Astrocyte (in vitro differentiated cells and primary cell): ENCODE data around the gene AGRN.

Experiments used
- EZH2 ChIP-seq: IDR thresholded peaks from 2 replicates; pipeline ENCODE4 v1.6.1; 2012; ENCODE audit warnings: mild to moderate bottlenecking, low read length, inconsistent platforms; ENCODE audit not compliant: insufficient read depth
- TF ChIP-seq, protein P1 (sequence below): IDR thresholded peaks from 2 replicates; pipeline ENCODE4 v1.5.1; 2011; ENCODE audit warnings: low read depth, mild to moderate bottlenecking, inconsistent platforms, low read length, moderate library complexity; ENCODE audit not compliant: insufficient read depth

DNA sequence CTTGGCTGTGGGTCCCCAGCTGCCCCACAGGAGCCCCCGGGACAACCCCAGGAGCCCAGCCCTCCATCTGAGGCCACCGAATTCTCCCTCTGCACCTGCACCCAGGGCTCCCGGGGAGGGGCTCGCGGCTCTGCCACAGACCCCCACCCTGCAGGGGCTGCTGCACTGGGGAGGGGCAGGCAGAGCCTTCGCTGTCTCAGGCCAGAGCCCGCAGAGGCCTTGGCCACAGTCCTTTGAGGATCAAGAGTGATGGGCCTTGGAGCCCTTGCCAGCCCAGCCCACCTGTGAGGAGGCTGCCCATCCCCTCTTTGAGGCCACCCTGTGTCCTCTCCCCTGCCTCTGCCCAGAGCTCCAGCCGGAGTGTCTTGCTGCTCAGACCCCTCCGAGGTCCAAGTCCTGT is 44.6 kb upstream of the AGRN start:
- TF ChIP-seq, protein P1, sequence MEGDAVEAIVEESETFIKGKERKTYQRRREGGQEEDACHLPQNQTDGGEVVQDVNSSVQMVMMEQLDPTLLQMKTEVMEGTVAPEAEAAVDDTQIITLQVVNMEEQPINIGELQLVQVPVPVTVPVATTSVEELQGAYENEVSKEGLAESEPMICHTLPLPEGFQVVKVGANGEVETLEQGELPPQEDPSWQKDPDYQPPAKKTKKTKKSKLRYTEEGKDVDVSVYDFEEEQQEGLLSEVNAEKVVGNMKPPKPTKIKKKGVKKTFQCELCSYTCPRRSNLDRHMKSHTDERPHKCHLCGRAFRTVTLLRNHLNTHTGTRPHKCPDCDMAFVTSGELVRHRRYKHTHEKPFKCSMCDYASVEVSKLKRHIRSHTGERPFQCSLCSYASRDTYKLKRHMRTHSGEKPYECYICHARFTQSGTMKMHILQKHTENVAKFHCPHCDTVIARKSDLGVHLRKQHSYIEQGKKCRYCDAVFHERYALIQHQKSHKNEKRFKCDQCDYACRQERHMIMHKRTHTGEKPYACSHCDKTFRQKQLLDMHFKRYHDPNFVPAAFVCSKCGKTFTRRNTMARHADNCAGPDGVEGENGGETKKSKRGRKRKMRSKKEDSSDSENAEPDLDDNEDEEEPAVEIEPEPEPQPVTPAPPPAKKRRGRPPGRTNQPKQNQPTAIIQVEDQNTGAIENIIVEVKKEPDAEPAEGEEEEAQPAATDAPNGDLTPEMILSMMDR, result no peak
- TF ChIP-seq EZH2, result no peak
